Stimulated activated CD4-positive, alpha-beta T cell treated with anti-CD3 and anti-CD28 coated beads, TNF-alpha, amount 100 ng/mL, for 48 hours (primary cell): ENCODE data around the gene CREBL2.
"Not testable (repeated sequence)": the region's sequence is repeated elsewhere in the genome, so short reads cannot be mapped to it uniquely, and the experiment has no call there.

ENCODE experiments used
- DNase-seq, 3 donors: peaks; one replicate each; pipeline ENCODE4 v3.0.0-alpha.2; 2020; ENCODE audit warnings: low read depth in 3 of 3

Gene CREBL2, protein sequence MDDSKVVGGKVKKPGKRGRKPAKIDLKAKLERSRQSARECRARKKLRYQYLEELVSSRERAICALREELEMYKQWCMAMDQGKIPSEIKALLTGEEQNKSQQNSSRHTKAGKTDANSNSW

DNA sequence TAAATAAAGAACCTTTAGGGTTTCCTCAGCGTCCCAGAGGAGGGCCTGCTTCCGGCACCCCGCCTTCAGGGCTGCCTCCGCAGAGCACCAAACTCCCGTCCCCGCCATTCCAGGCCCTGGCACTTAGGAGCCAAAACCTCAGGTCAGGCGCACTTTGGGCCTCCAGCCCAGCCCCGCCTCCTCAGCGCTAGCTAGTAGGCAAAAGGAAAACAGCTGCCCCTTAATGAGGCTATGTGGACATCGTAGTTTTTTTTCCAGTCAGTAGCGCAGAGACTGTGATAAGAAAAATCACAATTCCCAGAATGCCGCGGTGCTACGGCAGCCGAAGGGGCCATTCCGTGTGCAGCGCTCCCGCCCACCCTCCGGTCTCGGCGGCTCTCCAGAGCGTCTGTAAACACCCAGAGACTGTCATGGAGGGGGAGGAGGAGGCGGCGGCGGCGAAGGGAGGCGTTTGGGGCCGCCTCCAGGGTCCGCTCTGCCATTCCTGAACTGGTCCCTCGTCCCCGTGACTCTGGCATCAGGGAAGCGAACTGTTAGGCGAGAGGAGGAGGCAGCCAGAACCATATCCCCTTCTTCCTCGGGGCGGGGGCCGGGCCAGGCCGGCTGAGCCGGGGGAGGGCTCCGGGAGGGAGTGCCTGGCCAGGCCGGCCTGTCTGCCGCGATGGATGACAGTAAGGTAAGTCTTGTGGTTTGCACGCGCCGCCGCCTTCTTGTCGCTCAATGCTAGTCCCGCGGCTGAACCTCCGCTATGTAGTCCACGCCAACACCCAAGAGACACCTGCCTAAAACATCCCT lies at the start of gene CREBL2:
CREBL2 (plus strand) TSS at position 365 of the 795 bp plus-strand sequence; CDS start at position 662, 297 bp downstream.
- DNase-seq: peak; percentile 69 to 80 (median 71)

- DNase-seq: no peak
Measured at GRCh38 chr12:12562016-12562483, 49.6 kb upstream of the CREBL2 start.

- DNase-seq: peak in 2 of 3 donors; percentile 51 to 60
Measured at GRCh38 chr12:12562585-12563261, 49.0 kb upstream of the CREBL2 start, which contains the start of gene DUSP16. Gene DUSP16, minus strand, starts transcription at chr12:12562863. Its CDS starts 41,765 bp downstream, at chr12:12521098.

- DNase-seq: no peak
Measured at GRCh38 chr12:12563290-12563928, 48.3 kb upstream of the CREBL2 start.

DNA sequence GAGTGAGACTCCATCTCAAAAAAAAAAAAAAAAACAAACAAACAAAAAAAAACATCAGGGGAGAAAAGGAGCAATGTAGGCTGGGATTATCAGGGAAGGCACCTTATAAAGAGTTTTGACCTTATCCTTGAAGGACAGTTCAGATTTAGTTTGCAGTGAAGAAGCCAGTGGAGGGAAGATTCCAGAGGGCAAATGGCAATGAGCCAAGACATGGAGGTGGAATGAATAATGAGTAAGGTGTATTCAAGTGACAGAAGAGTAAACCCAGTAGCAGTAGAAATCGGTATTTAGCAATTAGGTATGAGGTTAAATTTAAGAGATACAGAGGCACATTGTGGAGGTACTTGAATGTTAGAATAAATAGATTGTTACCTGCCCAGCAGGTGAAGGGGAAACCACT lies 46.8 kb upstream of the CREBL2 start:
- no peak for DNase-seq

GRCh38 chr12:12565971-12566370 lies 45.7 kb upstream of the CREBL2 start:
- not testable (repeated sequence) for DNase-seq

GRCh38 chr12:12572659-12573058 lies 39.0 kb upstream of the CREBL2 start:
- DNase-seq: no peak

- no peak for DNase-seq
Measured at GRCh38 chr12:12577786-12578185, 33.9 kb upstream of the CREBL2 start.

DNA sequence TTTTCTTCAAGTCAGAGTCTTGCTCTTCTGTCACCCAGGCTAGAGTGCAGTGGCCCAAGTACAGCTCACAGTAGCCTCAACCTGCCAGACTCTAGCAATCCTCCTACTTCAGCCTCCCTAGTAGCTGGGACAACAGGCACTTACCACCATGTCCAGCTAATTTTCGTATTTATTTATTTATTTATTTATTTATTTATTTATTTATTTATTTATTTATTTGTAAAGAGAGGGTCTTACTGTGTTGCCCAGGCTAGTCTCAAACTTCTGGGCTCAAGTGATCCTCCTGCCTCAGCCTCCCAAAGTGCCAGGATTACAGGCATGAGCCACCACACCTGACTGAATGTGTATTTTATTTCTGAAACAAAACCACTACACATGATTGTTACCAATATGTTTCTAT lies 31.0 kb upstream of the CREBL2 start:
- DNase-seq: not testable (repeated sequence)

DNA sequence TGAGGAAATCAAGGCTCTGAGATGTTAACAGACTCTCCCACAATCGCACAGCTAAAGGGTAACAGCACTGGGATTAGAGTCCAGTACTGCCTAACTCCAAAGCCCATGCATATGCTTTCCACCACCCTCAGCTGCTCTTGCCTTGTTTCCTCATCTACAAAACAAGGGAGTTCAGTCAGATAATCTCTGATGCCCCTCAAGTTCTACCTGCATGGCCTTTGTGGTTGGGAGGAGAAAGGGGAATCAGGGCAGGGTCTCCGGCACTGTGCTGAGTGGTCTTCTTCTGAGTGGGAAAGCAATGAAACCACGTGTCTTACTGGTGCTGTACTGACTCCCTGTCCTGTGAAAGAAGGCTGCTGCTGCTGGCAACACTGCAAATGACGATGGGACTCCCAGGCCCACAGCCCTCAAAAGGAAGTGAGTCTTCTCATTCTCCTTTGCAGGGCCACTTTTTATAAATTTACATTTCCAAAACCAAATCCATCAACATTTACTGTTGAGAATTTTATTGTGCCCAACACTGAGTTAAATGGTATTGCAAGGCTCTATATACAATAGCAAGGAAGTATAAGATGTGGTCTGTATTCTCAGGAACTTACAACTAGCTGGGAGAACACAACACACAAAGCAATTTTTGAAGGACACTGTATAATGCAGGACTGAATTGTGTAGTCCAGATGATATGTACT lies 29.3 kb upstream of the CREBL2 start:
- DNase-seq: no peak

- DNase-seq: peak in 2 of 3 donors; percentile 40 to 51
Measured at GRCh38 chr12:12582895-12583303, 28.8 kb upstream of the CREBL2 start.

- DNase-seq: no peak
Measured at GRCh38 chr12:12583510-12584178, 28.0 kb upstream of the CREBL2 start.

DNA sequence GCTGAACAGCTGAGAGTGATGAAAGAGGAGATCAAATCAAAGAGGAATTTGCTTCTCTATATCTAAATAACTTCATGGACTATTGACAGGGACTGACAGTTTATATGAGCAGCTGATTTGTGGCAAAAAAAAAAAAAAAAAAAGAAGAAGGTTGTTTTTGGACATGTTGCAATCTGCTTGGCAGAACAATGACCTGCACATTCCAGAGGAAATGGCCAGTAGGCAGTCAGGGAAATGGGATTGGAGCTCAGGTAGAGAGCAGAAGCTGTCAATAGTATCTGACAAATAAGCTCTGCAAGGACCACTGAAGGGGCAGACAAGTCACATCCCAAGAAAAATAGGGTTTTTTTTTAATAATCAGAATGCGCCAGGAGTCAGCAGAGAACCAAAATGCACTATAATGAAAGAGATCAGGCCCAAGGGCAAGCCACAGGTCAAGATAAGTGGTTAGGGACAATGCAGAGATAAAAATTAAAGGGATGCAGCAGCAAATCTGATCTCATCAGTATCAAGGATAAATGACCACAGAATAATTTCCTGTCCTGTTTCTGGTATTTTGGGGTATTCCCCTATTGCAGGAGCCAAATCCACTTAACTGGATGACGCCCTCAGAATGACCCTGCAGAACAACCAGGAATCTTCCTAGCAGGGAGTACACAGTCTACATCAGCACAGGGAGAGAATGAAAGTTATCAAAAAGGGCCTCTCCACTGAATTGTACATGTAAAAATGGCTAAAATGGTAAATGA lies 26.4 kb upstream of the CREBL2 start:
- no peak for DNase-seq

DNA sequence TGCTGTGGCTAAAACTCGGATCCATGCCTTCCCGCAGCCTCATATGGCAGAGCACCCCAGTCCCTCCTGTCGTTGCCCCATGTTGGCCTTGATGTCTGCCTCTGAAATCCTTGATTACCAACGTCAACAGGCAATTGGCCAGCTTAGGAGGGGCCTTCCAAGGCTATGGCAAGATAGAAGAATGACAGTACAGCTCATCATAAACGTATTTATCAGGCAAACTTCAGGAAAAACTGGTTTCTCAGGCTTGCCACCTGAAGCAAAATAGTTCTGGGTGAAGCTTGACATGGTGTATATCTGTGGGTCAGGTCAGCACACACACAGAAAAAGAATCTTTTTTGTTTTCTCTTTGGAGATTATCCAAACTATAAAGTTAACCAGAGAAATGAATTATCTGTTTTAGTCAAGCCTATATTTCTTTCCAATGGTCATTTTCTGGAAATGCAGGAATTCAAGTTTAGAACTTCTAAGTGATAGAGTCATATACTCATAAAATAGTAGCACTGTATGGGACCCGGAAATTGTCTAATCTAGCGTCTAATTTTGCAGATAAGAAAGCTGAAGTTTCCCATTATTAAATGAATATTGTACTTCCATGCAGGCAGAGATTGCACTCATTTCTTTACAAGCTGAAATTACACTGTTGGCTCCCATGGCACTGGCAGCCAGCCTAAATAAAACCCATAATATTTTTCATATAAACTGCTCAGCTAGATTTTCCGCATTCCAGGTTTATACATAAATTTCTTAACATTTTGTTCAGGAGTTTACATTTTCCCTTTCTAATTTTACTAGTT lies 24.6 kb upstream of the CREBL2 start:
- DNase-seq: no peak

GRCh38 chr12:12587878-12588277 lies 23.8 kb upstream of the CREBL2 start:
- DNase-seq: no peak

DNA sequence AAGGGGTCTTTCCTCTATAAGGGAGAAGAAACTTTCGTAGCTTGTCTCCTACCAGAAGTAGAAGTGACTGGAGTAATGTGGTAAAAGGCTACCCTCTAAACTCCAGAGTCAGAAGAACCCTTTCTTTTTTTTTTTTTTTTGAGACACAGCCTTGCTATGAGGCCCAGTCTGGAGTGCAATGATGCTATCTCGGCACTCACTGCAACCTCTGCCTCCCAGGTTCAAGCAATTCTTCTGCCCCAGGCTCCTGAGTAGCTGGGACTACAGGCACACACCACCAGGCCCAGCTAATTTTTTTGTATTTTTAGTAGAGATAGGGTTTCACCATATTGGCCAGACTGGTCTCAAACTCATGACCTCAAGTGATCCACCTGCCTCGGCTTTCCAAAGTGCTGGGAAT lies 23.2 kb upstream of the CREBL2 start:
- not testable (repeated sequence) for DNase-seq

DNA sequence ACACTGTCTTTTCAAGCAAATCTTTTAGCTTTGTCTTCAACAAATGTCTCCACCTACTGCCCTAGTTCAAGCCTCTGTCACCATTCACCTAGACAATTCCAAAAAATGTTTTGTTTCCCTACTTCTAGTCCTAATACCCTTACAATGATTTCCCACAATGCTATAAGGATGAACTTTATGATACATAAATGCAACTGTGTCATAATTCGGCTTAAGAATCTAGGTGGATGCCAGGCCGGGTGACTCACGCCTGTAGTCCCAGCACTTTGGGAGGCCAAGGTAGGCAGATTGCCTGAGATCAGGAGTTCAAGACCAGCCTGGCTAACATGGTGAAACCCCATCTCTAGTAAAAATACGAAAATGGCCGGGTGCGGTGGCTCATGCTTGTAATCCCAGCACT lies 20.7 kb upstream of the CREBL2 start:
- no peak for DNase-seq

- DNase-seq: no peak
Measured at GRCh38 chr12:12592930-12593329, 18.7 kb upstream of the CREBL2 start.

GRCh38 chr12:12595929-12596328 lies 15.7 kb upstream of the CREBL2 start:
- DNase-seq: not testable (repeated sequence)
